ENCODE measurements around the gene OTOG. TPM values are rescaled to one million over a fixed set of nuclear protein-coding genes. Genes with fewer than 3 reads are reported as not detected.

The OTOG gene
- total and polyA plus RNA-seq, 2 experiments from 2014 or later = not detected

GRCh38 chr11:17513853-17514252, 33.2 kb upstream of the OTOG start:
- WGBS, 2 experiments (ENCODE audit: low coverage in 1 of 2, low lambda C conversion rate in 2 of 2, missing lambda C conversion rate in 2 of 2) = 0% methylated on average over 1 of the region's 1 CpG
- no peak overlapping the region for H3K27ac ChIP-seq
- TF ChIP-seq EZH2phosphoT487 (IDR thresholded peaks at IDR 0.05; ENCODE audit: insufficient read depth, low read depth) (no peak), EZH2 (IDR thresholded peaks at IDR 0.05; ENCODE audit: insufficient read depth, poor library complexity, severe bottlenecking) (no peak)
- no peak overlapping the region for H3K4me3 ChIP-seq
- H3K4me2 ChIP-seq (ENCODE audit: unreplicated experiment) = no peak overlapping the region
- no peaks in the 10 kb centered on the region for H3K36me3 ChIP-seq (ENCODE audit: low read depth)
- H4K20me1 ChIP-seq (ENCODE audit: insufficient read depth) = no peaks in the 10 kb centered on the region
- no peak overlapping the region for H2AFZ ChIP-seq
- no peaks in the 10 kb centered on the region for H3K79me2 ChIP-seq (ENCODE audit: insufficient read depth)
- H3K27me3 ChIP-seq (replicated peaks; ENCODE audit: insufficient read depth) = peaks cover 8% of the 10 kb centered on the region; the same call in 1 of the 2 replicates
- H3F3A ChIP-seq (ENCODE audit: insufficient read depth) = no peaks in the 10 kb centered on the region
- no peak overlapping the region for H3K9ac ChIP-seq
- no peaks in the 10 kb centered on the region for H3K9me2 ChIP-seq (ENCODE audit: insufficient read depth)
- H3K4me1 ChIP-seq (ENCODE audit: insufficient read depth) = no peaks in the 10 kb centered on the region
- in situ Hi-C loops (cut with MboI) = no loop called here
- H3K9me3 ChIP-seq (ENCODE audit: low read depth) = no peaks in the 10 kb centered on the region
- peak; percentile 47 for DNase-seq

GRCh38 chr11:17514476-17514875, 32.6 kb upstream of the OTOG start:
- no peak overlapping the region for H2AFZ ChIP-seq
- no peaks in the 10 kb centered on the region for H3K36me3 ChIP-seq (ENCODE audit: low read depth)
- no peaks in the 10 kb centered on the region for H3F3A ChIP-seq (ENCODE audit: insufficient read depth)
- H4K20me1 ChIP-seq (ENCODE audit: insufficient read depth) = no peaks in the 10 kb centered on the region
- peaks cover 8% of the 10 kb centered on the region; the same call in 1 of the 2 replicates for H3K27me3 ChIP-seq (replicated peaks; ENCODE audit: insufficient read depth)
- H3K4me3 ChIP-seq = no peak overlapping the region
- in situ Hi-C loops (cut with MboI) = no loop called here
- H3K9me2 ChIP-seq (ENCODE audit: insufficient read depth) = no peaks in the 10 kb centered on the region
- TF ChIP-seq EZH2 (IDR thresholded peaks at IDR 0.05; ENCODE audit: insufficient read depth, poor library complexity, severe bottlenecking) = no peak
- no peak for TF ChIP-seq EZH2phosphoT487 (IDR thresholded peaks at IDR 0.05; ENCODE audit: insufficient read depth, low read depth)
- H3K9me3 ChIP-seq (ENCODE audit: low read depth) = no peaks in the 10 kb centered on the region
- no peaks in the 10 kb centered on the region for H3K79me2 ChIP-seq (ENCODE audit: insufficient read depth)
- no peak for DNase-seq
- H3K9ac ChIP-seq = no peak overlapping the region
- 42 to 44% methylated on average over 4 of the region's 4 CpGs for WGBS, 2 experiments (ENCODE audit: low coverage in 1 of 2, low lambda C conversion rate in 2 of 2, missing lambda C conversion rate in 2 of 2)
- no peak overlapping the region for H3K27ac ChIP-seq
- no peak overlapping the region for H3K4me2 ChIP-seq (ENCODE audit: unreplicated experiment)
- no peaks in the 10 kb centered on the region for H3K4me1 ChIP-seq (ENCODE audit: insufficient read depth)

GRCh38 chr11:17515443-17516176, 31.4 kb upstream of the OTOG start:
- Histone ChIP-seq H3K9me2 (ENCODE audit: insufficient read depth) (no peaks in the 10 kb centered on the region), H3K4me1 (ENCODE audit: insufficient read depth) (no peaks in the 10 kb centered on the region), H3K4me2 (ENCODE audit: unreplicated experiment) (no peak overlapping the region), H3K27ac (no peak overlapping the region), H2AFZ (no peak overlapping the region), H3K36me3 (ENCODE audit: low read depth) (no peaks in the 10 kb centered on the region), H3K9ac (no peak overlapping the region), H4K20me1 (ENCODE audit: insufficient read depth) (no peaks in the 10 kb centered on the region), H3K27me3 (replicated peaks; ENCODE audit: insufficient read depth) (peaks cover 8% of the 10 kb centered on the region; the same call in 1 of the 2 replicates), H3K79me2 (ENCODE audit: insufficient read depth) (no peaks in the 10 kb centered on the region), H3F3A (ENCODE audit: insufficient read depth) (no peaks in the 10 kb centered on the region), H3K4me3 (no peak overlapping the region), H3K9me3 (ENCODE audit: low read depth) (no peaks in the 10 kb centered on the region)
- TF ChIP-seq EZH2phosphoT487 (IDR thresholded peaks at IDR 0.05; ENCODE audit: insufficient read depth, low read depth) (no peak), EZH2 (IDR thresholded peaks at IDR 0.05; ENCODE audit: insufficient read depth, poor library complexity, severe bottlenecking) (no peak)
- in situ Hi-C loops (cut with MboI) = no loop called here
- 45 to 56% methylated on average over 5 of the region's 5 CpGs for WGBS, 2 experiments (ENCODE audit: low coverage in 1 of 2, low lambda C conversion rate in 2 of 2, missing lambda C conversion rate in 2 of 2)
- DNase-seq = no peak

- Histone ChIP-seq H3K27me3 (replicated peaks; ENCODE audit: insufficient read depth) (peaks cover 8% of the 10 kb centered on the region; the same call in 1 of the 2 replicates), H4K20me1 (ENCODE audit: insufficient read depth) (no peaks in the 10 kb centered on the region), H3K79me2 (ENCODE audit: insufficient read depth) (no peaks in the 10 kb centered on the region), H3K4me2 (ENCODE audit: unreplicated experiment) (no peak overlapping the region), H3K9me2 (ENCODE audit: insufficient read depth) (no peaks in the 10 kb centered on the region), H3F3A (ENCODE audit: insufficient read depth) (no peaks in the 10 kb centered on the region), H3K9me3 (ENCODE audit: low read depth) (no peaks in the 10 kb centered on the region), H2AFZ (no peak overlapping the region), H3K4me3 (no peak overlapping the region), H3K9ac (no peak overlapping the region), H3K4me1 (ENCODE audit: insufficient read depth) (no peaks in the 10 kb centered on the region), H3K27ac (no peak overlapping the region), H3K36me3 (ENCODE audit: low read depth) (no peaks in the 10 kb centered on the region)
- no peak for TF ChIP-seq EZH2 (IDR thresholded peaks at IDR 0.05; ENCODE audit: insufficient read depth, poor library complexity, severe bottlenecking)
- no peak for TF ChIP-seq EZH2phosphoT487 (IDR thresholded peaks at IDR 0.05; ENCODE audit: insufficient read depth, low read depth)
- 54 to 57% methylated on average over 7 of the region's 7 CpGs for WGBS, 2 experiments (ENCODE audit: low coverage in 1 of 2, low lambda C conversion rate in 2 of 2, missing lambda C conversion rate in 2 of 2)
- DNase-seq = no peak
- in situ Hi-C loops (cut with MboI) = no loop called here
These were observed 30.4 kb upstream of the OTOG start for GRCh38 chr11:17516551-17517150.

Measured in GM23248 (cell line).